ENCODE data around the gene HPCAL4.

Gene HPCAL4

DNA sequence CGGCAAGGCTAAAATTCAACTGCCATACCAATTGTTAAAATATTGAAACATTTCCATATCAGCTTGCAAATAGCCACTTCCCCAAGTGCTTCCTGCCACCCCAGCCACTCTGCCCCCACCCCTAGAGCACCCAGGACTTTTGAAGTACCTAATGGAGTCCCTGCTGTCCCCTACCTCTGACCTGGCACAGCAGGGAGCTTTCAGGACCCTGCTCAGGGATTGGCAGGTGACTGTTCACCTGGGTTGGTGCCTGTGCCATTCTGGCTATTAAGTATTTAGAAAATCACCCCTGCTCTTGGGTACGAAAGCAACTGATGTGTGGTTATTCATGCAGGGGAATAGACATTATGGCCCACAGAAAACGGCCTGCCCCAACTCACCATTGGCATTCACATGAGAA lies 9.1 kb upstream of the HPCAL4 start:
- DNase-seq, result no peak

DNA sequence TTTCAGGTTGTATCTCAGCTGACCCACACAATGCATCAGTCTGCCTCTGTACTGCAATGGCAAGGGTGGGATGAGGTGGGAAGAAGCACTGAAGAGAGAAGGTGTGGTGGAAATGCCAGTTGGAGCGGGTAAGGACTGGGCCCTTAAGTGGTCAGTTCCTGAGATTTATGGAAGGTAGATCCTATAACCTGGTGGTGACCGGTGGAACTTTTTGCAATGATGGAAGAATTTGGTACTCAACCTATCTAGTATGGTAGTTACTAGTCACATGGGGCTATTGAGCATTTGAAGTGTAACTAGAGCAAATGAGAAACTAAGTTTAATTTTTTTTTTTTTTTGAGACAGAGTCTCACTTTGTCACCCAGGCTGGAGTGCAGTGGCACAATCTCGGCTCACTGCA lies 8.2 kb upstream of the HPCAL4 start:
- DNase-seq, result no peak

DNA sequence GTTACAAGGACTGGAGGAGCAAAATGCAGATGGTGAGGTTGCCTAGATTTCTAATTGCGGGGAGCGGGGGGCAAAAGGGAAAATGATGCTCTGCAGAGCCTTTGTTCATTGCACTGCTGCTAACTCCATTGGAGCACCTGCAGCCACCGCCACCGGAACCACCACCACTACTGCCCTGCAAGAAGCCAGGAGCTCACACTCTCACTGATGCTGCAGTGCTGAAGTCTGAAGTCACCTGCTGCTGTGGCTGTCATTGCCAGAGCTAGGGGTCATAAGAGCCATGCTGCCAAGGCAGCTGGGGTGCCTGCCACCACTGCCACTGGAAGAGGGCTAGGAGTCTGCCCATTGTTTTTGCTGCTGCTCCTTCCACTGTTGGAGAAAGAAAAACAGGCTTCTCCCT lies 7.3 kb upstream of the HPCAL4 start:
- DNase-seq, result no peak

DNA sequence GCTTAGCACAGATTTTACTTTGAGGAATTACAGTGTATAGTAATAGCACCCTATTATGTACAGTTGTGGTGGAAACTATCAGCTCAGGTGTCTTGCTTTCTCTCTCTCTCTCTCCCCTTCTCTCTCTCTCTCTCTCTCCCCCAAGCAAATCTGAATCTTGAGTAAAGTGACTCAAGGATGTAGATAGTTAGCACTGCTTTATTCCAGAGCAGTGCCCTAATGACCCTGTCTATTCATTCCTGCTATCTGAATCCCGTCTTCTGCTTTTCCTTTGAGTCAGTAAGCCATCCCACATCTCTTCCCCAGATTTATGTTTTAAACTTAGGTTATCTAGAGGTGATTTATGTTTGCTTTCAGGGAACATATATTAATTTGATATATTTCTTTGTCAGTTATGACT lies 5.2 kb upstream of the HPCAL4 start:
- DNase-seq, result no peak

DNA sequence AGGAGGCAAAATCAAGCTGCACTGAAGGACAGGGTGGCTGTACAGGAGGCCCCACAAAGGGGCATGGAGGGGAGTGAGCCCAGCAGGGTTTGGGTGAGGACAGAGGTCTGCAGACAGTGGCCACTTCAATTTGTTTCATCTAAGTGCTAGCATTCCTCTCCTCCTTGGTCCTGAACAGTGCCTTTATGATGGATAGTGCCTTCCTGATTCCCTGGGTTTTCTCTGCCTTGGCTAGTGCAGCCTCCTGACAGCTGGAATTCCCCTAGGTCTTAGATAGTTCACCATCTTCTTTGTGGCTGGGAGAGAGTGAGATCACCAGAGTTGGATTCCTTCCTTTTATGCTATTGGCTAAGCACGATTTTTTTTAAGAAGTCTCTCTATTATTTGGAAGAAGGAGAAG lies 3.8 kb upstream of the HPCAL4 start:
- no peak for DNase-seq

DNA sequence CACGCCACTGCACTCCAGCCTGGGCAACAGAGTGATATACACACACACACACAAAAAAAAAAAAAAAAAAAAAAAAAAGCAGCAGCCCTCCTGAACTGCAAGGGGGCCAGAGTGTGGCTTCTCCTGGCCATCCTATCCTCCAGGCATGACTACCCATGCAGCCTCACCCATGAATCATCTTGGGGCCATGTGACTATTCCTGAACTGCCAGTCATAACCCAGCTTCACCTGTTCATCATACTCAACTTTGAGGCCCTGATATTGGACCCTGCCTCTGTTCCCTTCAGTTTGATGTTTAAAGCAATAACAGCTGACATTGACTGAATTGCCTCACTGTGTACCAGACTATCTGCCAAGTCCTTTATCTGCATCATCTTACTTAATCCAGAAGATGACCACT lies 2.8 kb upstream of the HPCAL4 start:
- DNase-seq, result no peak

DNA sequence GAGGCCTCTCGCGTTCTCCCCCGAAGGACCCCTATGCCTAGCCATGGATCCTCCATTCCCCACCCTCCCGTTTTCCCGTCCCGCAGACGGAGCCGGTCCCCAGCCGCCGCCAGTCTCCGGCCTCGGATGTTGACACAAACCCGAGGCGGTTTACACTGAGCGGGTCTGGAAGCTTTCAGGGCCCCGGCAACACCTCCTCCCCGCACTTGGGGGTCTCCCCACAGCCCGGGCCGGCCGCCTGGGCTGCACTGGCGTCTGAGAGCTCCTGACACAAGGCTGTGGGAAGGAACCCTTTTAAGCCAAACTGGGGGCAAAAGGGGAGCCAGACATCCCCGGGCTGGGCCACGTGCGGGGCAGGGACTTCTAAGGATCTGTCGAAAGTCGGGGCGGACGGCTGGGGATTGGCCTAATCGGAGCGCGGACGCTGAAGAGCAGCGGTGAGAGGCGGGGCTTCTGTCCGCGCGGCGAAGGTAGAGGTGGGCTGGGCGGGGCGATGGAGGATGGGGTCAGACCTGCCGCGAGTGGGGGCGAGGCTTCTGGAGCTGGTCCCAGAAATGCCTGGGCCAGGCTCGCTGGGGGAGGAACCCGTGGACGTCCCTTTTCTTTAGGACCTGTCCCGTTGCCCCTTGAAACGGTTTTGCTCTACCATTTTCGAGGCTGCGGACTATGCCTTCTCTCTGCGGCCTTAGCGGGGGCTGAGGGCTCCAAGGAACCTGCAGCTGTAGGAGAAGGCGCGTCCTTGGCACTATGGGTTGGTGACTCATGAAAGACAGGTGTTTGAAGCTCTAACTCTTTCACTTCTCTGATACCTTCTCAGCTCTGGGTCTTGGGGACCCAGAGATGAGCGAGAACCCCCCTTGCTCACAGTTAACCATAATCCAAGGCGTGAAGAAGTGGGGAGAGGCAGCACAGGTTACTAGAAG lies 1.2 kb upstream of the HPCAL4 start:
- peak; percentile 45 for DNase-seq

DNA sequence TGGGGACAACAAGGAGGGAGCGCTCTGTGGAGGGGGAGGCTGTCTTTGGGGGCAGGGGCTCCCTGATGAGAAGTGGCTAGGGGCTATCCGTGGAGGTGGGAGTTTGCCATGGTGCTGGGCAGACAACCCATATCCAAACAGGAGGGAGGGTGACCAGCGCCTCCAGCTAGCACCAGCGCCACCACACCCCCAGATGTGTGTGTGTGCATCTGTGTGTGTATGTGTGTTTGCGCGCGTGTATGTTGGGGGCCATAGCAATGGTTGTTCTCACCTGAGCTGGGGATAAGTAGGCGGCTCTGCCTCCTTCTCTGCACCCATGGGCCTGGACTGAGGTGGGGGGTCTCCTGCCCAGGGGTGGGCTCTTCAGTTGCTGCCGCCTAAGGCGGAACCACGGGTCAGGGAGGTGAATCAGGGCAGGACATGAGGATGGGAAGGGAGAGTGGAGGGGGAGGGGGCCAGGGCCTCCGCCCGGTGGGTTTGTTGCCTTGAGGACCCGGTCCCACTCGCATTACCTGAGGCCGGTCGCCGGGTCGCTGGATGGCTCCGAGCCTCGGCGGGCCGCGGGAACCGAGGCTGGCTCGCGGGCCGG lies 345 bp downstream of the HPCAL4 start:
- no peak for DNase-seq

DNA sequence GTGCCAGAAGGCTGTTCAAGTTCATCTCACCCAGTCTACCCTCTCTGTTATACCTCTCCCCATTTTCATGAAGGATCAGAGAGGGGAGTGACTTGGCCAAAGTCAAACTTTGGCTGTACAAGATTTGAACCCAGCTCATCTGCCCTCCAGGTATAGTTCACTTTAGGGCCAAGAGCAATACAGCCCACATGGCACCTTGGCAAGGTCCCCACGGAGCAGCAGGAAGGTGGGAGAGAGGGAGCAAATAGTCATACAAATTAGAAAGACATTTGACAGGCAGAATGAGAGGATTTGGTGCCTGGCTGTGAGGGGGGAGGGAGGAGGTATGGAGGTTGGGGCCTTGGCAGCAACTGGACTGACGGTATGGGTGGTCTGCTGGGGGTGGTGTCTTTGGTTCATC lies 1.0 kb downstream of the HPCAL4 start:
- DNase-seq, result no peak

DNA sequence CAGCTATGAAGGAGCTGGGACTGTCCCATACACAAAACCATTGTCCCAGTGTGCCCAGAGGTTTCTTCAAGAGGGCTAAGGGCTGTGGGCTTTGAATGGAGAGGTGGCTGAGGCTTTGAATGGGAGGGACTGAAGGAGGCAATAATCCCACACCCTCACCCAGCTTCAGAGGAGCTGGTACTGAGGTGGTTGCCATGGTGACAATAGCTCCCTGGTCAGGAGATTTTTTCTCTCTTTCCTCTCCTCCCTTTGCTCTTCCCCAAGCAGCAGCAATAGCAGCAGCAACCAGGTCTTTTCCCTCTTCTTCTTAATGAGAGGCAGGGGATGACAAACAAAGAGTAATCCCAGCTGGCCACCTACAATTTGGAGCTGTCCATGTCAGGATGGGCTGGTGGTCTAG lies 1.6 kb downstream of the HPCAL4 start:
- DNase-seq, result no peak

DNA sequence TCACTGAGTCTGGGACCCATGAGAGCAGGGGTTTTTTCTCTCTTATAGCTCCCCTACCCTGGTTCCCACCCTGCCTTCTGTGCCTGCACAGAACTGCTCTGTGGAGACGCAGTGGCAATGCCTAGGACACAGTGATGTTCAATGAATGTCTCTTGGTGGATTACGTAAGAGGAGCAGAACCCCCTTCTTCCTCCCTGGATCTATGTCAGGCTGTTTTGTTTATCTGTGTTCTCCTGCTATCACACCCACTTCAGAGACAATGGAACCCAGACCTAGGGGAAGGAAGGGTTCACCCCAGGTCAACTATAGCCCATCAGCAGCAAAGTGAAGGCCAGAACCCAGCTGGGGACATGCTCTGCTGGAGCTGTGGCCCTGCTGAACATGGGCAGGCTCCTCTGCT lies 2.0 kb downstream of the HPCAL4 start:
- DNase-seq, result no peak

DNA sequence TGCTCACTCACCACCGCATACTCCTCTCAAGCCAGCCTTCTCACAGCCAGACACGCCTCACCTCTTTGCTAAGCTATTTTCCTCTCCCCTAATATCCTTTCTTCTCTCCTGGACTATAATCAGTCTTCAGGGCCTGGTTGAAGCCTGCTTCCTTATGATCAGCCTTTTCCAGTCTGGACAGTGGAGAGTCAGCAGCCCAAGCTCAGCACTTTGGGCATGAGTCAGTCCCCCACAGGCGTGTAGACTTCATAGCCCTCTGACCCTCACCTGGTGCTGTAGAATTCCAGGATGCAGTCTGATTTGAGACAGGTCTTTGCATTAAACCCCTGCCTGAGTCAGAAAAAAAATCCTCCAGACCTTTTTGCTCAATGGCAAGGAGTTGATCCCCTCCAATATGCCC lies 2.5 kb downstream of the HPCAL4 start:
- no peak for DNase-seq

DNA sequence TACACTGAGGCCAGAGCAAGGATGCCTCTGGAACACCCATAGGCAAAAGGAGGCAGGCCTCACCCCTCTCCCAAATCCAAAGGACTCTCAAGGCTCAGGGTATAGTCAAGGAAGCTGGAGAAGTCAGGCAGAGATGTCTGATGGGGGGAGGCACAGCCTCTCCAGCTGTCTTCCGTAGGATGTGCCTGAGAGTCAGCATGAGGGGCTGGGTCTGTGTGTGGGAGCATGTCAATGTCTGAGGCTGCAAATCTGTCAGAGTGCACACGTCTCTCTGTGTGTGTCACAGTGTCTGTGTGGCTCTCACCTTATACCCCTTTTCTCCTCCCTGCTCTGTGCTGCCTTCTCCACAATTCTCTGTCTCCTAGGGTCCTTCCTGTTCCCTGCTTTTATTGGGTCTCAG lies 4.0 kb downstream of the HPCAL4 start:
- DNase-seq, result no peak

DNA sequence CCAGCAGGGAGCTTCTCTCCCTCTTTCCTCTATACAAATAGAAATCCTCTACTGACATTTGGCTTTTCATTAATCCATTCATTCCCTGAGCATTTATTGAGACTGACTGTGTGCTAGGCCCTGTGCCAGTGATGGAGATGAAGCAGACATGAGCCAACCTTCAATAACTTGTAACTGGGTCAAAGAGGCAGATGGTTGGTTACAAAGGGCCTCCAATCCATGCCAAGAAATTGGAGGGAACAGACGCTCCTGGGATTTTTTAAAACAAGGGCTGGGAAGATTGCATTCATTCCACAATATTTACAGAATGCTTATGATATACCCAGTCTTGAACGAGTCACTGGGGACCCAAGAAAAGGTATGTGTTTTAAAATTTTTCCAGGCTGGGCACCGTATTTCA lies 6.2 kb downstream of the HPCAL4 start:
- DNase-seq, result no peak

DNA sequence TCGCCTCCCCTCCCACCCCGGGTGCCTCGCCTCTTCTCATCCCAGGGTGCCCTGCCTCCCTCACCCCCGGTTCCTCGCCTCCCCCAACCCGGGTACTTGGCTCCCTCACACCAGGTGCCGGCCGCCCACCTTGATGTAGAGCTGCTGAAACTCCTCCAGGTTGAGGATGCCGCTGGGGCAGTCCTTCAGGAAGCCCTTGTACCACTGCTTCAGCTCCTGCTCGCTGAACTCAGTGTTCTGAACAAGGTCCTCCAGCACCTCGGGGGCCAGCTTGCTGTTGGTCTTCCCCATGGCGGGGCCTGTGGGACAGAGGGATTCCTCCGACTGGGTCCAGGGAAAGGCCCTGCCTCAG lies 6.9 kb downstream of the HPCAL4 start:
- DNase-seq, result no peak

DNA sequence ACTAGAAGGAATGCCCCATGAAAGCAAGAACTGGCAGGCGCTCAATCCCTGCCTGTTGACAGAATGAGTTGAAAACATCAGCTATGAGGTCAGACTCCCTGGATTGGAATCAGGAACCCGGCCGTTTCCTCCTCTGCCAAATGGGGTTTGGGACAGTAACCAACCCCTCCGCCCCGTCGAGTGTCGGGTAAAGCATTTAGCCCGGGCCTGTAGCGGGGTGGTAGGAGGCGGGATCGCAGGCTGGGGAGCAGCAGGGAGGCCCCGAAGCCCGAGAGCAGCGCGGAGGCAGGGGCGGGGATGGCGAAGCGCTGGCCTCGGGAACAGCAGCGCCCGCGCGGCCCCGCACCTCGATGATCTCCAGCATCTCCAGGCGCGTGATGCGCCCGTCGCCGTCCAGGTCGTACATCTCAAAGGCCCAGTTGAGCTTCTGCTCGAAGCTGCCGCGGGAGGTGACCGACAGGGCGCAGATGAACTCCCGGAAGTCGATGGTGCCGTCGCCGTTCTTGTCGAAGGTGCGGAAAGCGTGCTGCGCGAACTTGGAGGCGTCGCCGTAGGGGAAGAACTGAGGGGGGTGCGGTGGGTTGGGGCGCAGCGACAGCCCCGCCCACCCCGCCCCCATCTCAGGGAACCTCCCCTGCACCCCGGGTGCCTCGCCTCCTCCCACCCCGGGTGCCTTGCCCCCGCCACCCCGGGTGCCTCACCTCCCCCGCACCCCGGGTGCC lies 7.5 kb downstream of the HPCAL4 start:
- peak; percentile 79 for DNase-seq

DNA sequence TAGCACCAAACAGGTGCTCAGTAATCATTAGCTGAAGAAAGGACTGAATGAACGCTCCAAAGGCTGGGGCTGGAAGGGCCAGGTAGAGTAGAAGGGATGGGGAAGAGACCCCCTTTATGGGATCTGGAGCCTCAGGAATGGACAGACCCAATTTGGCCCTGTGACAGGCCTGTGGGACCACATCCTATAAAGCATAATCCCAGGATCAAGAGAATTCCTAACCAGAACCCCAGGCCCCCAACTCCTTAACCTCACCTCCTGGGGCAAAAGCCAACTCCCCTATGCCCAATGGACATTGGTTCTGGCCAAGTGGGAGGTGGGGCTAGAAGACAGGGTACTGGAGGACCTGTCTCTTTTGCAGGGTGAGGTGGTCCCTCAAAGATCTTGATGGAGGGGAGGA lies 9.2 kb downstream of the HPCAL4 start:
- DNase-seq, result no peak

DNA sequence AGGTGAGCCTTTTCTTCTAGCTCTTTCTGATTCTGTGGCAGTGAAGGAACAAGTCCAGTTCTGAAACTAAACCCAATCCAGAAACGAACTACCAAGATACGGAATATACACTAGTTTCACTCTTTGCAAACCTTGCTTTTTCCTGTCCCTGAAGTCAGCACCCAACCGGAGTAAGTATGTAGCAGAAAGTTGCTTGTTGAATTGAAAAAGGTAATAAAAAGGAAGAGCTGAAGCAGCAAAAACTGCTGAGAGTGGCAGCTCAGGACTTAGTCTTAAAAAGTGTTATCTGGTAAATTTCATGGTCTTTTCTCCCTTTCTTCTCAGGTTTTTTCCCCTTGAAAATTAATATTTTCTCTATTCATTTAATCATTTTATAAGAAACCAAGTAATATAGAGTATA lies 9.9 kb downstream of the HPCAL4 start:
- no peak for DNase-seq

DNA sequence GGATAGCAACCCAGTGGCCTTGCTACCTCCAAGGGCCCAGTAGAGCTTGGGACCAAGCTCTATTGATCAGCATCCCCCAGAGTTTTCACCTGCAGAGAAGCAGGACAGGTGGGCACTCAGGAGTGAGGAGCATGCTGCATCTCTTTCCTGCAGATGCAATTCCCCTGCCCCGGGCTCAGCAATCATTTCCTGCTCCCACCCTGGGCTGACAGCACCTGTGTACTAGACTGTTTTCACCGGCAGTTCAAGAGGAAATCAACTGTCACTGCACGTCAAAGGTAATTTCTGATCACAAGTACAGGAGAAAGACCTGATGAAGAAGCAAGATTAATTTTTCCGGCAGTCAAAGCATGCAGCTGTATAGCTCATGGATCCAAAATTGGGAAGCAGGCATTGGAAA lies 10.5 kb downstream of the HPCAL4 start:
- peak; percentile 24 for DNase-seq

DNA sequence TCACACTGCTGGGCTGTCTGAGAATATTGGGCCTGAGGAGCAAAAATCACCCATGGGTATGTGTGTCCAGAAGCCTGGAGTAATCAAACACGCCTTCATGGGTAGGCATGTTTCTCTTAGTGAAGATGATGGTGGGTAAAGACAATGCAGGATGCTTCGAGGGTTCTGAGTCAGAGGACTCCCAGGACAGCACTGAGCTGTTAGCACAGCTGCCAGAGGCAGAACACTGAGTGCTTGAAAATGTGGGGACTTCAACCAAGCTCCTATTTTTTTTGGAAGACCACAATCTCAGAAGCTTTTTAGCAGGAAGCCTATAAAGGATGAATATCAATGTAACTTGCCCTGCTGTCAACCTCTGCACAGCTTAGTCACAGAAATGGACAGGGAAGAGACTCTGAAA lies 11.4 kb downstream of the HPCAL4 start:
- DNase-seq, result no peak

DNA sequence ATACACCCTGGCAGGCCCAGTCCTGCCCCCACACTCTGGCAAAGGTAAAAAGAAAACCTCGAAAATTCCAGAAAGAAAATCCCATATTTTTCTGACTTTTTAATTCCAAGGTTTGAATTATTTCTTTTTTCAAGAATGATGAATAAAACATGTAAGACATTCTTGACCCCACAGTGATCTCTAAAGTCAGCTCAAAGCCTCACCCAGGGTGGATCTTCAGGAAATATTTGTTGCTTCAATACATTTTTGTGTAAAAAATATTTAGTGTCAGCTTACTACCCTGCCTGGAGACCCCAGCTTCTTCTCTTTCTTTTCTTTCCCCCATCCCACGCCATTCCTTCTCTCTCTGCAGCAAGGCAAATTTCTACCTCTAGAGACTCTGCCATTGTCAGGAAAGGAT lies 12.3 kb downstream of the HPCAL4 start:
- DNase-seq, result no peak

DNA sequence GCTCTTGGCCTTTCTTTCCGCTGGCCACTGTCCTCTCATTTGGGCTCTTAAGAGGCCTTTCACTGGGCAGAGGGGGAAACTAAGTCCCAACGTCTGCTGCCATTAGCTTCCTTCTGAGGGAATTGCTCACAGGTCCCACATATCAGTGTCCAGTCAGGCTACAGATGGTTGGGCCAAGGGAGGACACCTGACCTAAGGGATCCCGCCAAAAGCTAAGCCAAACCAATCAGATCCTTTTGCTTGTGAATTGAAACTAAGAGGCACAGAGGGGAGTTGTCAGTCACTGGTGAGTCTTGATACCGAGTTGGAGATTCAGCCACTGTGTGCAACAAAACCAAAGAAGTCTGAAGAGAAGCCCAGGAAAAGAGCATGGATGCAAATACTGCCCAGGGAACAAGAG lies 13.6 kb downstream of the HPCAL4 start:
- no peak for DNase-seq

DNA sequence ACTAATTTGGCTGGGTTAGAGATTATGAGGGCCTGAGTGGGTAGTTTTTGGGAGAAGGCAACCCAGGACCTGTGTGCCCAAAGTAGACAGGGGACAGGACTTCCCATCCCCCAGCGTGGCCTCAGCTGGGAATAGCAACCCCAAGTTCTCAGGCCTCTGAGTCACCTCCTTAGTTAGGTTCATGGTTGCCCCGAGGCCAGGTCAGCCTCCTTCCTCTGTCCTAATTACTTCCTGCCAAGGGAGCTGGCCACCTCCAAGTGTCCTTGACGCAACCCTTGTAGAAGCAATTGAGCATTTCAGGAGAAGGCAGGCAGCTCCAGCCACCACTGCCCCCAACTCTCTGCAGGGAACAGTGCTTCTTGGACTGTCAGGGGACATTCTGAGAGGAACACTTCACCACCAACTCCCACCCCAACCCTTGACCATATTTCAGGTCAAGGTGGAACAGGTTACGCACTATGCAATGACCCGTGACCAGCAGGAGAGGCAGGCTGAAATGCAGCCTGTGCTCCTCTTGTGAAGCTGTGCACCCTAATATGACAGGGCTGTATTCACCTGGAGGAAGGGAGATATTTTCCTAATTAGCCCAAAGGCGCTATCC lies 14.2 kb downstream of the HPCAL4 start:
- DNase-seq, result no peak

DNA sequence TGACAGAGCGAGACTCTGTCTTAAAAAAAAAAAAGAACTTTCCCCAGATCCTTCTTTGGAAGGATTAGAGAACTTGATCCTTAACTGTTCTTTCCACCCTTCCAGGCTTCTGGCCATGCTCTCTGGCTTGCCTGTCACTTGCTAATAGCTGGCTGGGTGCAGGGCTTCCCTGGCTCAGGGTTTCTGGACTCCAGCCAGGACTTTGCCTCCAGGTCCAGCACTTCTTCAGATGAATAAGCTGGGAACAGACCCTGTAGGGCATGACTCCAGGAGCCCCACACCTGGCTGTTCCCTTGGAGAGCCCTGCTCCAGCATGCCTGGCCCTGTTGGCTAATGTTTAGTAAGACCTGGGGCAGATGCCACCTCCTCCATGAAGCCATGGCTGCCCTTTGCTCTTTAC lies 16.0 kb downstream of the HPCAL4 start:
- no peak for DNase-seq
